Measurements from ENCODE around the gene ZBTB4. TPM values are rescaled to one million over a fixed set of nuclear protein-coding genes. Genes with fewer than 3 reads are reported as not detected.
A peak's percentile ranks its signal among the peaks of the same experiment; 100 is the strongest.

The ZBTB4 gene
- total RNA-seq, 1 experiment from 2014 or later, result 14.7 TPM

DNA sequence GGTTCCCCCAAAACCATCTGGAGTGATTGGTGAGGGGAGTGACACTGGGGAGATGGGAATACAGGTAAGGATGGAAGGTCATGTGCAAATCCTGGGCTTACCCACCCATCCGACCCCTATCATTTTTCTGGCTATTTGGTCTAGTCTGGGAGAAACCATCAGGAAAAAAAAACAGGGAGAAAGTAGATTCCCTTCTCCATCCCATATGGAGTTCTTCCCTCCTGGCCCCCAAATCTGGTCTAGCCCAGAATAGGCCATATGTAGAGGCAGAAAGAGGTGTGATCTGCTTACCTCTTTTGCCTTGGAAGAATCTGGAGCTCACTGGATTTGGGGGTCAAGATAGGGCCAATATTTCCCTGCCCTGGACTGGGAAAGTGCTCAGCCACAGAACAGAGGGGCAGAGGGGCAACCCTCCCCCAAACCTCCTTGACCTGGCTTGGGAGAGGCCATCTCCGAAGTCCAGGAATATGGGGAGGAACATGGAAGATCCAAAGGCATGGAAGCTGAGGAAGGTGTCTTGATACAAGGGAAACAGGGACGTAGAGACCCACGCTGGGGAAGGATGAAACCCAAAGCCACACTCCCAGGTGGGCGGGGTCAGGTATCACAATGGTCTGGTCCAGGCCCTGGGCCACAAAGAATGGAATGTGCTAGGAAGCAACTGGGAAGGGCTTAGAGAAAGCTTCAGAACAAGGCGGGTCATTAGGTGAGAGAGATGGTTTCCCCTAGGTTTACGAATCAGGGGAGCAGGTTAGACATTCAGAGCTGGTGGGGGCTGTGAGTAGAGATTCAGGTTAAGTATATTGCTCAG lies 18.4 kb downstream of the ZBTB4 start:
- TSS peak; percentile 9 for BruUV-seq (replicated peaks)
- no peaks in the 10 kb centered on the region for H3K9me2 ChIP-seq (replicated peaks; ENCODE audit: low read length)
- no peaks in the 10 kb centered on the region for H4K20me1 ChIP-seq (ENCODE audit: low read length)
- no peak overlapping the region for H2AFZ ChIP-seq (ENCODE audit: low read length)
- no peaks in the 10 kb centered on the region for H3K79me2 ChIP-seq (ENCODE audit: low read length)
- intact Hi-C loops (cut with micrococcal nuclease), result no loop called here
- ChIA-PET POLR2A (ENCODE audit: unreplicated experiment) (no interaction called here), CTCF (no interaction called here)
- H3F3A ChIP-seq (ENCODE audit: low read length, unreplicated experiment), result no peaks in the 10 kb centered on the region
- no peak overlapping the region for H3K4me2 ChIP-seq (ENCODE audit: low read length)
- H3K27ac ChIP-seq (ENCODE audit: low read length), result no peak overlapping the region
- H3K9ac ChIP-seq (ENCODE audit: low read length), result no peak overlapping the region
- peaks cover 3% of the 10 kb centered on the region; the same call in 1 of the 2 replicates for H3K4me1 ChIP-seq (ENCODE audit: insufficient read depth, low read length)
- no peak for DNase-seq
- no peak for ATAC-seq
- no peaks in the 10 kb centered on the region for H3K27me3 ChIP-seq (ENCODE audit: low read length)
- H3K9me3 ChIP-seq (ENCODE audit: low read length), result no peaks in the 10 kb centered on the region
- H3K4me3 ChIP-seq (ENCODE audit: low read length), result no peak overlapping the region
- no peaks in the 10 kb centered on the region; the same call in 1 of the 2 replicates for H3K36me3 ChIP-seq (ENCODE audit: low read depth, low read length)
- no peak for TF ChIP-seq EZH2 (IDR thresholded peaks at IDR 0.05; ENCODE audit: low read length, unreplicated experiment)
- TF ChIP-seq, protein P1, sequence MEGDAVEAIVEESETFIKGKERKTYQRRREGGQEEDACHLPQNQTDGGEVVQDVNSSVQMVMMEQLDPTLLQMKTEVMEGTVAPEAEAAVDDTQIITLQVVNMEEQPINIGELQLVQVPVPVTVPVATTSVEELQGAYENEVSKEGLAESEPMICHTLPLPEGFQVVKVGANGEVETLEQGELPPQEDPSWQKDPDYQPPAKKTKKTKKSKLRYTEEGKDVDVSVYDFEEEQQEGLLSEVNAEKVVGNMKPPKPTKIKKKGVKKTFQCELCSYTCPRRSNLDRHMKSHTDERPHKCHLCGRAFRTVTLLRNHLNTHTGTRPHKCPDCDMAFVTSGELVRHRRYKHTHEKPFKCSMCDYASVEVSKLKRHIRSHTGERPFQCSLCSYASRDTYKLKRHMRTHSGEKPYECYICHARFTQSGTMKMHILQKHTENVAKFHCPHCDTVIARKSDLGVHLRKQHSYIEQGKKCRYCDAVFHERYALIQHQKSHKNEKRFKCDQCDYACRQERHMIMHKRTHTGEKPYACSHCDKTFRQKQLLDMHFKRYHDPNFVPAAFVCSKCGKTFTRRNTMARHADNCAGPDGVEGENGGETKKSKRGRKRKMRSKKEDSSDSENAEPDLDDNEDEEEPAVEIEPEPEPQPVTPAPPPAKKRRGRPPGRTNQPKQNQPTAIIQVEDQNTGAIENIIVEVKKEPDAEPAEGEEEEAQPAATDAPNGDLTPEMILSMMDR (conservative IDR thresholded peaks at IDR 0.05; ENCODE audit: low read depth, low read length), result no peak
- TF ChIP-seq EZH2phosphoT487 (IDR thresholded peaks at IDR 0.05; ENCODE audit: borderline replicate concordance, low read length), result no peak

DNA sequence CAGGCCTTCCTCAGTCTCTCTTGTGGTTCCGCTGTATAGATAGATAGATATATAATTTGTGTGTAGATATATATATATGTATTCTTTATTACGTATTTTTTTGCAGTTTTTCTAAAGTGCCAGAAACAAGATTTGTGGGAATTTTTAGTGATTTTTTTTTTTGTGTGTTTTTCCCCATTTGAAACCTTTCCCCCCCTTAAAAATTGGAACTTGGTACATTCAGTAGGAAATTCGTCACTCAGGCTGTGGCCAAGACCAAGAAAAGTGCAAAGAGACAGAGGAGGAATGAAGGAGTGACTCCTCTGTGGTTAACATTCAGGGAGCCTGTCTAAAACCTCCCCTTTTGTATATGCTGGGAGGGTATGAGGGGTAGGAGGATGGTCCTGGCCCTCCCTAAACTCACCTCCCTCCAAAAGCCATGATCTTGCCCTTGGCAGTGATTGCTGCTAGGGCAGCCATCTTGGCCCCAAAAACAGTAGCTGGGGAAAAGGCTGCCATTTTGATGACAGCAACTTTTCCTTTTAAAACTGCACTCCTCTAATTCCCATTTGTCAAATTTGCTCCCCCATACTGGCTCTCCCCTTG lies 19.4 kb downstream of the ZBTB4 start:
- intact Hi-C loops (cut with micrococcal nuclease), result no loop called here
- Histone ChIP-seq H4K20me1 (ENCODE audit: low read length) (no peaks in the 10 kb centered on the region), H3K4me3 (ENCODE audit: low read length) (no peak overlapping the region), H3K4me1 (ENCODE audit: insufficient read depth, low read length) (peaks cover 3% of the 10 kb centered on the region; the same call in 1 of the 2 replicates), H3K9me2 (replicated peaks; ENCODE audit: low read length) (no peaks in the 10 kb centered on the region), H3K36me3 (ENCODE audit: low read depth, low read length) (no peaks in the 10 kb centered on the region; the same call in 1 of the 2 replicates), H3K27me3 (ENCODE audit: low read length) (no peaks in the 10 kb centered on the region), H3K27ac (ENCODE audit: low read length) (no peak overlapping the region), H3K4me2 (ENCODE audit: low read length) (no peak overlapping the region), H3K79me2 (ENCODE audit: low read length) (no peaks in the 10 kb centered on the region), H2AFZ (ENCODE audit: low read length) (no peak overlapping the region), H3K9ac (ENCODE audit: low read length) (no peak overlapping the region), H3K9me3 (ENCODE audit: low read length) (no peaks in the 10 kb centered on the region), H3F3A (ENCODE audit: low read length, unreplicated experiment) (no peaks in the 10 kb centered on the region)
- no TSS peak for BruUV-seq (replicated peaks)
- no peak for DNase-seq
- ATAC-seq, result no peak
- CTCF ChIA-PET, result no interaction called here
- POLR2A ChIA-PET (ENCODE audit: unreplicated experiment), result no interaction called here
- TF ChIP-seq EZH2phosphoT487 (IDR thresholded peaks at IDR 0.05; ENCODE audit: borderline replicate concordance, low read length) (no peak), EZH2 (IDR thresholded peaks at IDR 0.05; ENCODE audit: low read length, unreplicated experiment) (no peak)
- TF ChIP-seq, protein P1 (conservative IDR thresholded peaks at IDR 0.05; ENCODE audit: low read depth, low read length), result no peak

- no peak overlapping the region for H3K4me3 ChIP-seq (ENCODE audit: low read length)
- no peaks in the 10 kb centered on the region for H3K9me2 ChIP-seq (replicated peaks; ENCODE audit: low read length)
- no peaks in the 10 kb centered on the region for H4K20me1 ChIP-seq (ENCODE audit: low read length)
- H2AFZ ChIP-seq (ENCODE audit: low read length), result no peak overlapping the region
- no peak overlapping the region for H3K9ac ChIP-seq (ENCODE audit: low read length)
- H3F3A ChIP-seq (ENCODE audit: low read length, unreplicated experiment), result no peaks in the 10 kb centered on the region
- POLR2A ChIA-PET (ENCODE audit: unreplicated experiment), result no interaction called here
- intact Hi-C loops (cut with micrococcal nuclease), result no loop called here
- ATAC-seq (no peak), DNase-seq (no peak)
- no peaks in the 10 kb centered on the region for H3K4me1 ChIP-seq (ENCODE audit: insufficient read depth, low read length)
- no peak overlapping the region for H3K27ac ChIP-seq (ENCODE audit: low read length)
- H3K4me2 ChIP-seq (ENCODE audit: low read length), result no peak overlapping the region
- H3K79me2 ChIP-seq (ENCODE audit: low read length), result no peaks in the 10 kb centered on the region
- H3K9me3 ChIP-seq (ENCODE audit: low read length), result no peaks in the 10 kb centered on the region
- H3K36me3 ChIP-seq (ENCODE audit: low read depth, low read length), result no peaks in the 10 kb centered on the region
- TF ChIP-seq EZH2 (IDR thresholded peaks at IDR 0.05; ENCODE audit: low read length, unreplicated experiment) (no peak), EZH2phosphoT487 (IDR thresholded peaks at IDR 0.05; ENCODE audit: borderline replicate concordance, low read length) (no peak)
- TF ChIP-seq, protein P1 (conservative IDR thresholded peaks at IDR 0.05; ENCODE audit: low read depth, low read length), result no peak
- H3K27me3 ChIP-seq (ENCODE audit: low read length), result no peaks in the 10 kb centered on the region
- no TSS peak for BruUV-seq (replicated peaks)
- CTCF ChIA-PET, result no interaction called here
These were observed 31.0 kb downstream of the ZBTB4 start for GRCh38 chr17:7448461-7448860.

Data from PC-3 (cell line).